ENCODE results near the gene ORAI2.
A peak's percentile ranks its signal among the peaks of the same experiment; 100 is the strongest.

The ORAI2 gene

GRCh38 chr7:102432442-102433218, 745 bp upstream of the ORAI2 start:
- no peak for TF ChIP-seq GABPA (IDR thresholded peaks at IDR 0.05; ENCODE audit: low read depth)
- no peak for TF ChIP-seq CTCF (IDR thresholded peaks at IDR 0.05; ENCODE audit: insufficient read depth, low read length)
- no peak for TF ChIP-seq SPI1 (IDR thresholded peaks at IDR 0.05; ENCODE audit: borderline replicate concordance, low read depth)
- TF ChIP-seq REST (IDR thresholded peaks at IDR 0.05; ENCODE audit: insufficient replicate concordance, low read depth): no peak
- TF ChIP-seq POLR2AphosphoS5 (IDR thresholded peaks at IDR 0.05; ENCODE audit: low read depth): no peak
- DNase-seq (ENCODE audit: low read depth in 1 of 2, low spot score in 1 of 2): no peak
- H3K4me3 ChIP-seq (replicated peaks; ENCODE audit: insufficient read depth, low read length): peak overlapping the region; percentile 88
- H3K27me3 ChIP-seq (ENCODE audit: insufficient read depth, poor library complexity, severe bottlenecking): no peaks in the 10 kb centered on the region
- H3K27ac ChIP-seq (replicated peaks): peak overlapping the region; percentile 95

GRCh38 chr7:102434039-102434486, 688 bp downstream of the ORAI2 start:
- no peak for DNase-seq (ENCODE audit: low read depth in 1 of 2, low spot score in 1 of 2)
- peak overlapping the region; percentile 97 for H3K27ac ChIP-seq (replicated peaks)
- TF ChIP-seq REST (IDR thresholded peaks at IDR 0.05; ENCODE audit: insufficient replicate concordance, low read depth) (no peak), CTCF (IDR thresholded peaks at IDR 0.05; ENCODE audit: insufficient read depth, low read length) (no peak), GABPA (IDR thresholded peaks at IDR 0.05; ENCODE audit: low read depth) (no peak), SPI1 (IDR thresholded peaks at IDR 0.05; ENCODE audit: borderline replicate concordance, low read depth) (no peak), POLR2AphosphoS5 (IDR thresholded peaks at IDR 0.05; ENCODE audit: low read depth) (no peak)

GRCh38 chr7:102436118-102436517, 2.7 kb downstream of the ORAI2 start:
- H3K4me3 ChIP-seq (replicated peaks; ENCODE audit: insufficient read depth, low read length): no peak overlapping the region
- no peak for DNase-seq (ENCODE audit: low read depth in 1 of 2, low spot score in 1 of 2)
- no peaks in the 10 kb centered on the region for H3K27me3 ChIP-seq (ENCODE audit: insufficient read depth, poor library complexity, severe bottlenecking)
- no peak for TF ChIP-seq POLR2AphosphoS5 (IDR thresholded peaks at IDR 0.05; ENCODE audit: low read depth)
- no peak for TF ChIP-seq SPI1 (IDR thresholded peaks at IDR 0.05; ENCODE audit: borderline replicate concordance, low read depth)
- TF ChIP-seq REST (IDR thresholded peaks at IDR 0.05; ENCODE audit: insufficient replicate concordance, low read depth): no peak
- no peak for TF ChIP-seq GABPA (IDR thresholded peaks at IDR 0.05; ENCODE audit: low read depth)
- no peak for TF ChIP-seq CTCF (IDR thresholded peaks at IDR 0.05; ENCODE audit: insufficient read depth, low read length)
- H3K27ac ChIP-seq (replicated peaks): no peak overlapping the region

More at GRCh38 chr7:102434039-102434486, 688 bp downstream of the ORAI2 start:
- Histone ChIP-seq H3K27me3 (ENCODE audit: insufficient read depth, poor library complexity, severe bottlenecking) (no peaks in the 10 kb centered on the region), H3K4me3 (replicated peaks; ENCODE audit: insufficient read depth, low read length) (peak overlapping the region; percentile 88)
